ENCODE results near the gene ARHGAP33.

Gene ARHGAP33

GRCh38 chr19:35731353-35731752 lies 44.0 kb upstream of the ARHGAP33 start:
- no peak for TF ChIP-seq CTCF (conservative IDR thresholded peaks at IDR 0.05; ENCODE audit: low read depth, low read length)
- no peak overlapping the region for H3K4me3 ChIP-seq (ENCODE audit: low read length)
- no peak for DNase-seq (ENCODE audit: low read depth)

- DNase-seq (ENCODE audit: low read depth): no peak
- no peak for TF ChIP-seq CTCF (conservative IDR thresholded peaks at IDR 0.05; ENCODE audit: low read depth, low read length)
- H3K4me3 ChIP-seq (ENCODE audit: low read length): no peak overlapping the region
Observed at GRCh38 chr19:35731779-35732405, 43.5 kb upstream of the ARHGAP33 start.

- no peak overlapping the region for H3K4me3 ChIP-seq (ENCODE audit: low read length)
- no peak for DNase-seq (ENCODE audit: low read depth)
- TF ChIP-seq CTCF (conservative IDR thresholded peaks at IDR 0.05; ENCODE audit: low read depth, low read length): no peak
Observed at GRCh38 chr19:35732540-35733179, 42.7 kb upstream of the ARHGAP33 start.

GRCh38 chr19:35733180-35734125 lies 41.9 kb upstream of the ARHGAP33 start:
- no peak overlapping the region for H3K4me3 ChIP-seq (ENCODE audit: low read length)
- TF ChIP-seq CTCF (conservative IDR thresholded peaks at IDR 0.05; ENCODE audit: low read depth, low read length): no peak
- DNase-seq (ENCODE audit: low read depth): no peak

GRCh38 chr19:35734273-35734672 lies 41.1 kb upstream of the ARHGAP33 start:
- DNase-seq (ENCODE audit: low read depth): no peak
- no peak overlapping the region for H3K4me3 ChIP-seq (ENCODE audit: low read length)
- no peak for TF ChIP-seq CTCF (conservative IDR thresholded peaks at IDR 0.05; ENCODE audit: low read depth, low read length)

GRCh38 chr19:35734889-35735288 lies 40.5 kb upstream of the ARHGAP33 start:
- no peak overlapping the region for H3K4me3 ChIP-seq (ENCODE audit: low read length)
- DNase-seq (ENCODE audit: low read depth): no peak

More at GRCh38 chr19:35734889-35735288, 40.5 kb upstream of the ARHGAP33 start:
- no peak for TF ChIP-seq CTCF (conservative IDR thresholded peaks at IDR 0.05; ENCODE audit: low read depth, low read length)

Data from retinal pigment epithelial cell (primary cell).